H1 (cell line): ENCODE measurements around the gene ST8SIA3. TPM values are rescaled to one million over a fixed set of nuclear protein-coding genes. Genes with fewer than 3 reads are reported as not detected.

Experiments
- CHD7 ChIP-seq: fragments of 300-600 bp; sonication (generic); IDR thresholded peaks from 2 replicates; pipeline ENCODE4 v1.7.1; 2012; ENCODE audit warnings: low read length, moderate library complexity, mild to moderate bottlenecking, inconsistent platforms; ENCODE audit not compliant: insufficient replicate concordance
- FOSL1 ChIP-seq: IDR thresholded peaks from 2 replicates; pipeline ENCODE4 v1.6.1; 2011; ENCODE audit warnings: mild to moderate bottlenecking, low read depth, low read length, moderate library complexity; ENCODE audit not compliant: insufficient read depth
- GTF2F1 ChIP-seq: IDR thresholded peaks from 2 replicates; pipeline ENCODE4 v1.6.1; 2012; ENCODE audit warnings: low read depth, low read length, improper control_type of control experiment, borderline replicate concordance
- HDAC6 ChIP-seq: IDR thresholded peaks from one replicate; pipeline ENCODE4 v1.7.1; 2012; ENCODE audit warnings: low read depth, mild to moderate bottlenecking, inconsistent platforms, low read length, moderate library complexity
- KDM1A ChIP-seq: fragments of 200-600, 300-600 bp; sonication (generic); IDR thresholded peaks from 2 replicates; pipeline ENCODE4 v1.7.1; 2016; ENCODE audit warnings: mild to moderate bottlenecking, low read length, borderline replicate concordance
- KDM4A ChIP-seq: IDR thresholded peaks from one replicate; pipeline ENCODE4 v1.7.1; 2012; ENCODE audit warnings: low read depth, mild to moderate bottlenecking, moderate library complexity, low read length, inconsistent platforms; ENCODE audit not compliant: severe bottlenecking
- NANOG ChIP-seq: IDR thresholded peaks from 2 replicates; pipeline ENCODE4 v1.6.1; 2011; ENCODE audit warnings: low read length, low read depth, mild to moderate bottlenecking, inconsistent platforms; ENCODE audit not compliant: insufficient read depth, poor library complexity, severe bottlenecking
- TAF7 ChIP-seq: optimal IDR thresholded peaks from 2 replicates; pipeline ENCODE3; 2011; ENCODE audit warnings: low read depth, mild to moderate bottlenecking, inconsistent platforms, low read length, moderate library complexity, borderline replicate concordance
- TCF12 ChIP-seq: IDR thresholded peaks from 2 replicates; pipeline ENCODE4 v1.6.1; 2011; ENCODE audit warnings: low read depth, mild to moderate bottlenecking, low read length
- YY1 ChIP-seq: IDR thresholded peaks from 2 replicates; pipeline ENCODE4 v1.6.1; 2011; ENCODE audit warnings: low read depth, mild to moderate bottlenecking, low read length
- polyA plus RNA-seq, 7 experiments: library from polyadenylated mRNA; depleted of rRNA in 3 of 7; stranded (reverse) in 5 of 7; unstranded in 2 of 7; fragments of >200 nt in 5 of 7; fragments of 200-250 nt in 2 of 7; gene quantifications; 1 replicate in 5 of 7; 2 replicates in 1 of 7; 4 replicates in 1 of 7; pipeline versions ENCODE4 v1.2.1 to v1.2.3, GENCODE V29; 2011 to 2013; ENCODE audit warnings: missing spikeins in 2 of 7, mixed read lengths in 2 of 7
- total RNA-seq: library from RNA; stranded (reverse); fragmentation: NEBNext Ultra II Directional; extraction: Animal tissue kit (Norgen Biotek cat#: 25700); gene quantifications from 2 replicates; pipeline ENCODE4 v1.2.1, GENCODE V29; 2021

The ST8SIA3 gene
- total and polyA plus RNA-seq, 2 of the 8 experiments (the other 6 are each of a cell fraction or from before 2014, with no cell fraction given): 1.2 to 3.7 TPM

- TF ChIP-seq CHD7: no peak
- no peak for TF ChIP-seq HDAC6
- no peak for TF ChIP-seq KDM1A
- no peak for TF ChIP-seq NANOG
- TF ChIP-seq TCF12: no peak
- TF ChIP-seq TAF7: no peak
- no peak for TF ChIP-seq YY1
- no peak for TF ChIP-seq GTF2F1
- no peak for TF ChIP-seq KDM4A
- TF ChIP-seq FOSL1: no peak
Observed at GRCh38 chr18:57329856-57330255, 22.5 kb upstream of the ST8SIA3 start (continued).
